ENCODE results near the gene SLX4IP.

The SLX4IP gene

GRCh38 chr20:10622657-10623418, 187.7 kb downstream of the SLX4IP start:
- Histone ChIP-seq H3K4me1 (ENCODE audit: insufficient read depth, low read length) (peaks cover 34% of the 10 kb centered on the region), H3K9me3 (ENCODE audit: insufficient read depth, low read depth, low read length) (no peaks in the 10 kb centered on the region), H3K9ac (ENCODE audit: low read depth, low read length) (no peak overlapping the region), H3K27ac (ENCODE audit: low read length) (no peak overlapping the region), H3K36me3 (ENCODE audit: insufficient read depth, low read depth, low read length) (no peaks in the 10 kb centered on the region), H3K27me3 (ENCODE audit: insufficient read depth, low read length) (no peaks in the 10 kb centered on the region), H3K4me3 (ENCODE audit: low read length) (no peak overlapping the region)

DNA sequence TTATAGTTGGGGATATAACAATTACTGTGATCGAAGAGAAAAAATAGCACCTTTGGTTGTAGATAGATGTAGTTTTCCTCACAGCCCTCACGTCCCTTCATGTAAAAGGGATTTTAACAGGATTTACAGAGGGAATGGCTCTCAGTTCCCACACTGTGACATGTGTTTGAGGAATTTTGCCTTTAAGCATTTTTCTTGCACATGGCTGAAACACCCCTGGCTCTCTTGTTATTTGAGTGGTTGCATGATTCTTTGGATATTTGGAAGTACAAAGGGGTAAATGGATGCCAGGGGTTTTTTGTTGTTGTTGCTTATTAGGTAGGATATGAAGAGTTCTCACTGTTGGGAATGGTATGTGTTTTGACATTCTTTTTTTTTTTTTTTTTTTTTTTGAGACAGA, 190.5 kb downstream of the SLX4IP start:
- H3K9me3 ChIP-seq (ENCODE audit: insufficient read depth, low read depth, low read length) = no peaks in the 10 kb centered on the region
- H3K27me3 ChIP-seq (ENCODE audit: insufficient read depth, low read length) = no peaks in the 10 kb centered on the region
- H3K27ac ChIP-seq (ENCODE audit: low read length) = no peak overlapping the region
- H3K36me3 ChIP-seq (ENCODE audit: insufficient read depth, low read depth, low read length) = no peaks in the 10 kb centered on the region
- H3K4me1 ChIP-seq (ENCODE audit: insufficient read depth, low read length) = peaks cover 24% of the 10 kb centered on the region
- no peak overlapping the region for H3K4me3 ChIP-seq (ENCODE audit: low read length)
- no peak overlapping the region for H3K9ac ChIP-seq (ENCODE audit: low read depth, low read length)

DNA sequence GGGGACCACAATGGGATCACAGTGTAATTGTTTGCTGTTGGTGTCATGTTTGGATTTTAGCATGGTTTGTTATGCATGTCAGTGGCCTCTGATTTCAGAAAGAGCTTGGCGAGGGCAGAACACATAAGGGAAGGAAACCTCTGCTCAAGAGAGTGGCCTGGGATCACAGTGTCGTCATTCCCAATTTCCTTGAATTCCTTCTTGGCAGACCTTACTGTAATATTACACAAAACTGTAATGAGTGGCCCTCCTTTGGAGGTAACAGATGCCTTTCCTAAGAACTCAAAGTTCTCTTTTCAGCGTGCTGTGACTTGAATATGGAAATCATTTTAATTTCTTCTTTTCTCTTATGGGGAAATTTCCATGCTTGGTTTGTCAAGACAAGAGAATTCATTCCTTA, 191.8 kb downstream of the SLX4IP start:
- no peak overlapping the region for H3K27ac ChIP-seq (ENCODE audit: low read length)
- H3K9ac ChIP-seq (ENCODE audit: low read depth, low read length) = no peak overlapping the region
- H3K36me3 ChIP-seq (ENCODE audit: insufficient read depth, low read depth, low read length) = no peaks in the 10 kb centered on the region
- peaks cover 27% of the 10 kb centered on the region for H3K4me1 ChIP-seq (ENCODE audit: insufficient read depth, low read length)
- H3K4me3 ChIP-seq (ENCODE audit: low read length) = no peak overlapping the region
- H3K27me3 ChIP-seq (ENCODE audit: insufficient read depth, low read length) = no peaks in the 10 kb centered on the region
- no peaks in the 10 kb centered on the region for H3K9me3 ChIP-seq (ENCODE audit: insufficient read depth, low read depth, low read length)

DNA sequence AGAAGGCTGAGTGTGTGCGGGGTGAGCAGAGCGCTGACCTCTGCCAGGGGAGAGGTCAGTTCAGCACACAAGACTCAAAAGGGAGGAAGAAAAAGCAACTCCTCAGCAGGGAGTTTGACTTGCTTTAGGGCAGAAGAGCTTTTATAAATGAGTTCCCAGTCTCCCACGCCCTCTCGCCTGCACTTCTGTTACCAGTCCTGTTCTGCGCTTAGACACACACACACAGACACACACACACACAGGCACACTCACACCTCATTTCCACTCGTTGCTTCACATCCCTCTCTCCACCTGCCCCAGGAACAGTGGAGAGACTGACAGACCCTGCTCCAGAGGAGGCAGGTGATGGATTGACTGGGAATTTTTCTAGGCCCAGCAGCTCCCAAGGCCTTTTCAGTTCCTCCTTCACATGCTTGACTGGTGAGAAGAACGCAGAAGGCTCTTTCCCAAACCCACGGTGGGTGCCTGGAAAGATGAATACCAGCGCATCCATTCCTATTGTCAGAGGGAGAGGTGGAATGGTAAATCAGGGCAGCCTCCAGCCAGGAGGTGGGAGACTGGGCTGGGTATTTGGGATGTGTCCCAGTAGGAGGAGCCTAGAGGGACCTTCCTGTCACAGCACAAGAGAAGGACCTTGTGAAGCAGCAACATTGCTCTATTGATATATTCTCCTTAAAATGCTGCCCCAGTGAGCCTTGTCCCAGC, 195.0 kb downstream of the SLX4IP start:
- Histone ChIP-seq H3K27ac (ENCODE audit: low read length) (no peak overlapping the region), H3K4me1 (ENCODE audit: insufficient read depth, low read length) (peaks cover 55% of the 10 kb centered on the region), H3K4me3 (ENCODE audit: low read length) (no peak overlapping the region), H3K27me3 (ENCODE audit: insufficient read depth, low read length) (no peaks in the 10 kb centered on the region), H3K9me3 (ENCODE audit: insufficient read depth, low read depth, low read length) (no peaks in the 10 kb centered on the region), H3K9ac (ENCODE audit: low read depth, low read length) (no peak overlapping the region), H3K36me3 (ENCODE audit: insufficient read depth, low read depth, low read length) (no peaks in the 10 kb centered on the region)

DNA sequence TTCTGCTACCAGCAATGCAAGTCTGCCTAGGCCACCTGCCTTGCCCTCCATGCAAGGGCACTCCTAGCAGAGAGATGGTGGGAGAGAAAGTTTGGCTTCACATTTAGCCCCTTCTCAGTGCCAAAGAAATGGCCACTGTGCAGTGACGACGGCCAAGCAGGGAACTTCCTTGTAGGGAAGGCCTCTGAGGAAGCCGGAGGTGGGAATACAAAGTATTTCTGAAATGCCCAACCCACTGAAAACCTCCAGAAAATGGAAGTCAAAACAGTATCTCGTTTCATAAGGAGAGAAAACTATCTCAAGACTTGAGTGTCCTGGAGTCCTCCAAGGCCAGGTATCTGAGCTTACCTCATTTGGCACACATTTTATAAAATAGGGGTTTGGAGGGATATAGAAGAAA, 196.0 kb downstream of the SLX4IP start:
- Histone ChIP-seq H3K9me3 (ENCODE audit: insufficient read depth, low read depth, low read length) (no peaks in the 10 kb centered on the region), H3K27ac (ENCODE audit: low read length) (no peak overlapping the region), H3K27me3 (ENCODE audit: insufficient read depth, low read length) (no peaks in the 10 kb centered on the region), H3K4me3 (ENCODE audit: low read length) (no peak overlapping the region), H3K4me1 (ENCODE audit: insufficient read depth, low read length) (peaks cover 55% of the 10 kb centered on the region), H3K9ac (ENCODE audit: low read depth, low read length) (no peak overlapping the region), H3K36me3 (ENCODE audit: insufficient read depth, low read depth, low read length) (no peaks in the 10 kb centered on the region)

DNA sequence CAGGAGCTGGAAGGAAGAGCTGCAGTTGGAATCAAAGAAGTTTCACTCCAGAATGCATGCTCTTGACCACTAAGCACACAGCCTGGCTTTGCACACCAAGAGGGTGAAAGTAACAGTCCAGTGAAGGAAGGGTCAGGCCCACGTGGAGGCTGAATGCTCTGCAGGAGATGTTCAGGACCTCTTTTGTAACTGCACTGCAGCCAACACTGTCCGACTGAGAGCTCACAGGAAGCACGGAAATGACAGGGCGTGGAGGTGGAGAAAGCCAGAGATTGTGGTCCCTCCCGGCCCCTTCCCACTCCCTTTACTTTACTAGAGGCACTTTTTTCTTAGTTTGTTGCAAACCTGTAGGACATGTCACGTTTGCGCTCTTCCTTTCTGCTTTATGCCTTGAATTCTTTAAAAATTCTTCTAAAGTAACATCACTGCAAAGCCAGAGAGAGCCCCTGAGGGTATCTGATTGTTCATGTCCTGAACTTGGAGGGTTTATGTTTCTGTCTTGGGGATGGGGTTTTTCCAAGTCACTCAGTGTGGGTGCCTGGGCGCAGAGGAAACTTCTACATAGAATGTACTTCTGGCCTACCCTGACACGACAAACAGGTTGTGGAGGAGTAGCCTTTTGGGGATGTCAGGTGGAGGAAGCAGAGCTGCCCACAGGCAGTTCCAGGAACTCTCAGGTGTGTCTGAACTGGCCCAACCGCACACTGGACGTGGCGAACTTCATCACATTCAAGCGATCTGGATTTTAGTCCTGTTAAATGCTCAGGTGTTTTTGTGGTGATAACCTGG, 197.8 kb downstream of the SLX4IP start:
- Histone ChIP-seq H3K36me3 (ENCODE audit: insufficient read depth, low read depth, low read length) (peaks cover 3% of the 10 kb centered on the region; the same call in 1 of the 2 replicates), H3K27ac (ENCODE audit: low read length) (no peak overlapping the region), H3K9ac (ENCODE audit: low read depth, low read length) (no peak overlapping the region), H3K27me3 (ENCODE audit: insufficient read depth, low read length) (no peaks in the 10 kb centered on the region), H3K4me1 (ENCODE audit: insufficient read depth, low read length) (peaks cover 58% of the 10 kb centered on the region), H3K4me3 (ENCODE audit: low read length) (no peak overlapping the region), H3K9me3 (ENCODE audit: insufficient read depth, low read depth, low read length) (no peaks in the 10 kb centered on the region)

- Histone ChIP-seq H3K27ac (ENCODE audit: low read length) (no peak overlapping the region), H3K4me1 (ENCODE audit: insufficient read depth, low read length) (peaks cover 65% of the 10 kb centered on the region)
Measured at GRCh38 chr20:10633718-10634117, 198.6 kb downstream of the SLX4IP start.

GRCh38 chr20:10634211-10634610, 199.1 kb downstream of the SLX4IP start:
- no peaks in the 10 kb centered on the region for H3K9me3 ChIP-seq (ENCODE audit: insufficient read depth, low read depth, low read length)
- H3K36me3 ChIP-seq (ENCODE audit: insufficient read depth, low read depth, low read length) = peaks cover 14% of the 10 kb centered on the region
- peaks cover 68% of the 10 kb centered on the region for H3K4me1 ChIP-seq (ENCODE audit: insufficient read depth, low read length)
- no peak overlapping the region for H3K27ac ChIP-seq (ENCODE audit: low read length)
- no peak overlapping the region for H3K9ac ChIP-seq (ENCODE audit: low read depth, low read length)
- no peaks in the 10 kb centered on the region for H3K27me3 ChIP-seq (ENCODE audit: insufficient read depth, low read length)
- no peak overlapping the region for H3K4me3 ChIP-seq (ENCODE audit: low read length)

More at GRCh38 chr20:10633718-10634117, 198.6 kb downstream of the SLX4IP start:
- Histone ChIP-seq H3K27me3 (ENCODE audit: insufficient read depth, low read length) (no peaks in the 10 kb centered on the region), H3K9ac (ENCODE audit: low read depth, low read length) (no peak overlapping the region), H3K9me3 (ENCODE audit: insufficient read depth, low read depth, low read length) (no peaks in the 10 kb centered on the region), H3K36me3 (ENCODE audit: insufficient read depth, low read depth, low read length) (peaks cover 10% of the 10 kb centered on the region), H3K4me3 (ENCODE audit: low read length) (no peak overlapping the region)

DNA sequence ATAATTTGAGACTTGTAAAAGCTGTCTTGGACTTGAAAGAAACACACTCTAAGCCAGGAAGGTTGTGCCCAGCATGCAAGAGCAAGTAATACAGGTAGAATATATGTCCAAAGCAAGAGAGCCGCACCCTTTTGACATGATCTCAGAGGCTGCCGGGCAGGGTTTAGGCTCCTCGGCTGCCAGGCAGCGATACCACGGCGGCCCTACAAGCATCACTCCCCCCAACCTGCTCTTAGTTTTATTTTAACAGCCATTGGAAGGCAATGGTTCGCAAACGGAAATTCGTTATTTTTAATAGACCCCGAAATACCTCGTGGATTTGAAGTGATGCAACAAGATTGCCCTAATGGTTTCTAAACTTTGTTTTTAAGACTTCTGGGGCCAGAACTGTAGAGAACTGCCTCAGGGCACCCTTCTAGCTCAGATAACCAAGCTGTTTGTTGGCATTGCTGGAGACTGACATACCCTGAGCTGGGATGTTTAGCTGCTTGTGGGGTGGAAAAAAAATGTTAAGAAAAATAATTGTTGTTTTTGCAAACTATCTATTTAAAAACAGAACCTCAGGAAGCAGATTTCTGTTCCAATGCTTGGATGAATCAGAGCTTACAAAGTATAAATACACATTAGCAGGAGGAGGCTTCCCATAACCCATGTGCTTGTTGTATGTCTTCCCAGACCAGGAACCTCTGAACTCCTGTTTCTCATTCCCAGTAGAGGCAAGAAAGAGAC, 199.7 kb downstream of the SLX4IP start:
- H3K27ac ChIP-seq (ENCODE audit: low read length) = no peak overlapping the region
- H3K27me3 ChIP-seq (ENCODE audit: insufficient read depth, low read length) = no peaks in the 10 kb centered on the region
- H3K36me3 ChIP-seq (ENCODE audit: insufficient read depth, low read depth, low read length) = peaks cover 21% of the 10 kb centered on the region
- H3K9ac ChIP-seq (ENCODE audit: low read depth, low read length) = no peak overlapping the region
- H3K9me3 ChIP-seq (ENCODE audit: insufficient read depth, low read depth, low read length) = no peaks in the 10 kb centered on the region
- H3K4me3 ChIP-seq (ENCODE audit: low read length) = no peak overlapping the region
- peaks cover 65% of the 10 kb centered on the region for H3K4me1 ChIP-seq (ENCODE audit: insufficient read depth, low read length)

DNA sequence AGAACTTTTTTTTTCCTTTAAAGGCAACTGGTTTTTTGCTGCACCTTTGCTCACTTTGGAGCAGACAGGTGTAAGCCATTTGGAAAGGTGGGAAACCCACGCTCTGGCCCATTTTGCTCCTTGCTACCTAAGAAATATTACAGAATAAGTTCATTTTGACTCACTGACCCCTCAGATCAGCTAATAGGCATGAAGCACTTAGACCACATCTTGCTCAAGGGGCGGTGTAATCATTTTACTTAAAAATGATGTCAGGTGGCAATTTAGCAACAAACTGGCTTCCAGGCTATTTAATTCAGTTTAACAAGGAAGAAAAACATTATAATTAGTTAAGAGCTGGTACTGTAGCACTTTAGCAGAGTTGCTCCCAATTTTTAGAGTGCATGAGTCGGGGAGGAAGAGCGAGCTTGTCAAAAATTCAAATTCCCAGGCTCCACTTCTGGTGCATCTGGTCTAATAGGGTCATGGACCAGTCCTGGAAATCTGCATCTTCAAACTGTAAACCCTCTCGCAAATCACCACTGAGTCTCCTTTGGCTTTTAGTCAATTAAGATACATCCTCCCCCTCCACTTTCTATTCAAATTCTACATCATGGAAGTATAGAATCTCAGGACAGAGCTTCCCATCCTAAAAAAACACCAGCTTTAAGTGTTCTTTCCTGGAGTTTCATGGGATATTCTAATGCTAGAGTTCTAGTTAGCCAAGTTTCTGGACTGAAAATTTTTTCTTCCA, 200.5 kb downstream of the SLX4IP start:
- peaks cover 58% of the 10 kb centered on the region for H3K4me1 ChIP-seq (ENCODE audit: insufficient read depth, low read length)
- H3K9me3 ChIP-seq (ENCODE audit: insufficient read depth, low read depth, low read length) = no peaks in the 10 kb centered on the region
- no peak overlapping the region for H3K4me3 ChIP-seq (ENCODE audit: low read length)
- no peaks in the 10 kb centered on the region for H3K27me3 ChIP-seq (ENCODE audit: insufficient read depth, low read length)
- no peak overlapping the region for H3K27ac ChIP-seq (ENCODE audit: low read length)
- H3K36me3 ChIP-seq (ENCODE audit: insufficient read depth, low read depth, low read length) = peaks cover 29% of the 10 kb centered on the region
- no peak overlapping the region for H3K9ac ChIP-seq (ENCODE audit: low read depth, low read length)

Measured in iPS-20b (cell line).